Esophagus mucosa (tissue), 1 donor: ENCODE data around the gene HOXB13. TPM values are rescaled to one million over a fixed set of nuclear protein-coding genes. Genes with fewer than 3 reads are reported as not detected.
A peak's percentile ranks its signal among the peaks of the same experiment; 100 is the strongest.
"Not testable (repeated sequence)": the region's sequence is repeated elsewhere in the genome, so short reads cannot be mapped to it uniquely, and the experiment has no call there.

Source experiments
- ATAC-seq: fragments of 200-7000 bp; cut with Tn5 transposase; one replicate; pipeline ENCODE4 v1.9.1; 2020
- total RNA-seq: library from RNA; stranded (reverse); gene quantifications from one replicate; pipeline ENCODE4 v1.2.4, GENCODE V29; 2023
- donor health status: DM: yes; HTN: yes; CAD: no.

The HOXB13 gene
- total RNA-seq, 1 donor from 2014 or later: not detected

- no peak for ATAC-seq
Measured at GRCh38 chr17:48726114-48726915, 2.2 kb downstream of the HOXB13 start.

GRCh38 chr17:48725288-48726064 lies 3.1 kb downstream of the HOXB13 start:
- ATAC-seq: no peak

- ATAC-seq: no peak
Measured at GRCh38 chr17:48725004-48725287, 3.6 kb downstream of the HOXB13 start.

GRCh38 chr17:48724251-48725003 lies 4.1 kb downstream of the HOXB13 start:
- peak; percentile 74 for ATAC-seq

GRCh38 chr17:48723423-48724250 lies 4.9 kb downstream of the HOXB13 start:
- no peak for ATAC-seq

- ATAC-seq: no peak
Measured at GRCh38 chr17:48722915-48723422, 5.6 kb downstream of the HOXB13 start, which contains the start of gene PRAC2. Gene PRAC2, plus strand, starts transcription at chr17:48723185. Its CDS starts 1,226 bp downstream, at chr17:48724411.

GRCh38 chr17:48722201-48722907 lies 6.2 kb downstream of the HOXB13 start, which contains the start of gene PRAC1:
Gene PRAC1, minus strand, starts transcription at chr17:48722518. Its CDS starts 126 bp downstream, at chr17:48722392.
- ATAC-seq: no peak

- no peak for ATAC-seq
Measured at GRCh38 chr17:48721009-48721402, 7.5 kb downstream of the HOXB13 start.

- ATAC-seq: no peak
Measured at GRCh38 chr17:48720266-48721008, 8.1 kb downstream of the HOXB13 start.

GRCh38 chr17:48719642-48720265 lies 8.8 kb downstream of the HOXB13 start:
- ATAC-seq: no peak

GRCh38 chr17:48718761-48719641 lies 9.5 kb downstream of the HOXB13 start:
- ATAC-seq: no peak

GRCh38 chr17:48718227-48718760 lies 10.3 kb downstream of the HOXB13 start:
- no peak for ATAC-seq

GRCh38 chr17:48717367-48718226 lies 11.0 kb downstream of the HOXB13 start:
- no peak for ATAC-seq

GRCh38 chr17:48716549-48716948 lies 12.0 kb downstream of the HOXB13 start:
- not testable (repeated sequence) for ATAC-seq

GRCh38 chr17:48715496-48716399 lies 12.8 kb downstream of the HOXB13 start:
- ATAC-seq: no peak

GRCh38 chr17:48711128-48711527 lies 17.4 kb downstream of the HOXB13 start:
- ATAC-seq: no peak
